CD4-positive, alpha-beta T cell treated with Interleukin-6 for 4 hours (primary cell): ENCODE results near the gene SLC38A2.
"Not testable (repeated sequence)": the region's sequence is repeated elsewhere in the genome, so short reads cannot be mapped to it uniquely, and the experiment has no call there.

Experiments
- DNase-seq: peaks from one replicate; pipeline ENCODE4 v3.0.0-alpha.2; 2020; ENCODE audit warnings: mixed read lengths

Gene SLC38A2

GRCh38 chr12:46372544-46373300 is at the start of gene SLC38A2:
Gene SLC38A2 (minus strand): TSS chr12:46372773. CDS start chr12:46371293, 1,480 bp downstream.
- DNase-seq, result peak; percentile 98

- DNase-seq, result no peak
Observed at GRCh38 chr12:46419675-46420074, 47.1 kb upstream of the SLC38A2 start.

- DNase-seq, result no peak
Observed at GRCh38 chr12:46415552-46415951, 43.0 kb upstream of the SLC38A2 start.

- no peak for DNase-seq
Observed at GRCh38 chr12:46414591-46415268, 42.2 kb upstream of the SLC38A2 start.

- no peak for DNase-seq
Observed at GRCh38 chr12:46413368-46413767, 40.8 kb upstream of the SLC38A2 start.

- DNase-seq, result no peak
Observed at GRCh38 chr12:46412857-46413256, 40.3 kb upstream of the SLC38A2 start.

GRCh38 chr12:46410495-46410894 is 37.9 kb upstream of the SLC38A2 start:
- no peak for DNase-seq

- no peak for DNase-seq
Observed at GRCh38 chr12:46409974-46410373, 37.4 kb upstream of the SLC38A2 start.

GRCh38 chr12:46409342-46409741 is 36.8 kb upstream of the SLC38A2 start:
- no peak for DNase-seq

- no peak for DNase-seq
Observed at GRCh38 chr12:46408441-46408840, 35.9 kb upstream of the SLC38A2 start.

- DNase-seq, result no peak
Observed at GRCh38 chr12:46407361-46407760, 34.8 kb upstream of the SLC38A2 start.

- DNase-seq, result no peak
Observed at GRCh38 chr12:46406352-46407027, 33.9 kb upstream of the SLC38A2 start.

- DNase-seq, result no peak
Observed at GRCh38 chr12:46404733-46405132, 32.2 kb upstream of the SLC38A2 start.

GRCh38 chr12:46404225-46404631 is 31.7 kb upstream of the SLC38A2 start:
- no peak for DNase-seq

GRCh38 chr12:46403719-46404070 is 31.1 kb upstream of the SLC38A2 start:
- no peak for DNase-seq

GRCh38 chr12:46402941-46403718 is 30.6 kb upstream of the SLC38A2 start:
- DNase-seq, result no peak

GRCh38 chr12:46402451-46402850 is 29.9 kb upstream of the SLC38A2 start:
- no peak for DNase-seq

GRCh38 chr12:46401662-46402061 is 29.1 kb upstream of the SLC38A2 start:
- DNase-seq, result no peak

- no peak for DNase-seq
Observed at GRCh38 chr12:46400406-46400805, 27.8 kb upstream of the SLC38A2 start.

- DNase-seq, result not testable (repeated sequence)
Observed at GRCh38 chr12:46399461-46400248, 27.1 kb upstream of the SLC38A2 start.

- no peak for DNase-seq
Observed at GRCh38 chr12:46396826-46397225, 24.3 kb upstream of the SLC38A2 start.

- DNase-seq, result no peak
Observed at GRCh38 chr12:46395388-46395787, 22.8 kb upstream of the SLC38A2 start.
